GDM1 (cell line): ENCODE measurements around the gene CRABP2.
A peak's percentile ranks its signal among the peaks of the same experiment; 100 is the strongest.

Experiments
- DNase-seq: peaks from one replicate; lab custom pipeline; 2025; lab: John Stamatoyannopoulos, UW

The CRABP2 gene

DNA sequence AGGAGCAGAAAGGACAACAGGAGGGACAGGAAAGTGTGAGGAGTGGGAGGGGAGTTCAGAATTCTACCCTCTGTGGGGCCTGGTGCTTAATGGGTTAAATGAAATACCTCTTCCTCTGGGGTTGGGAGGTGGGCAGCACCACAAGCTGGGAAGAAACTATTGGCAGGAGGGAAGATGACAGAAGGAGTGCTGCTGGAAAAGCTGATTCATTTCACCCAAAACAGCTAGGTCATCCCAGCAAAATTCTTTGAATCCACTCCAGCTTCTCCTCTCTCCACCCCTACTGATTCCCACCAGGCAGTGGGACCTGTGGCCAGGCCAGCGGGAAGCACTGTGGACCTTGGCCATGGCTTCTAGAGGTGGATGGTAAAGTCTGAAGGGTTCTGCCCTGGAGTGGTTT lies 50.7 kb downstream of the CRABP2 start:
- no peak for DNase-seq

DNA sequence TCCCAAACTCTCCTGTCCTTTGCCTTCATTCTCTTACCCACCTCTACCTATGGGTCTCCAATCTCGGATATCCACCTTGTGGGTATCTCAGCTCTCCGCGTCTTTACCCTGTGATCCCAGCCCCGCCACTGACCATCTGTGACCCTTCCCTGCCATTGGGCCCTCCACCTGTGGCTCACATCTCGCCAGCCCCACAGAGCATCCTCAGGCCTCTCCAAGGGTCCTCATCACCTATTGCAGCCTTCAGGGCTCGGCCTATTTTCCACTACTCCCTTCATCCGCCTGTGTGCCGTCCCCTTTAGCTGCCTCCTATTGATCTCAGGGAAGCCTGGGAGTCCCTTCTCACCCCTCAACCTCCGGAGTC lies 52.4 kb downstream of the CRABP2 start:
- no peak for DNase-seq

- peak; percentile 17 for DNase-seq
Measured at GRCh38 chr1:156652131-156652991, 53.0 kb downstream of the CRABP2 start.
